Keratinocyte (primary cell): ENCODE results near the gene ZRSR2. TPM values are rescaled to one million over a fixed set of nuclear protein-coding genes. Genes with fewer than 3 reads are reported as not detected.

ENCODE experiments used
- DNase-seq: peaks from one replicate; pipeline ENCODE4 v3.0.0-alpha.2; 2011; ENCODE audit warnings: low read depth, missing footprints, low spot score
- FAIRE-seq: peaks from 2 replicates; lab custom pipeline; 2011; peaks lifted over from hg19 to GRCh38; lab: Jason Lieb, UNC
- H2AFZ ChIP-seq: 2 replicates; pipeline ENCODE4 v1.6.0; 2012; ENCODE audit warnings: low read length, control low read depth, inconsistent platforms; ENCODE audit not compliant: control insufficient read depth
- H3K27ac ChIP-seq: 2 replicates; pipeline ENCODE4 v1.5.1; 2011; ENCODE audit warnings: low read length; ENCODE audit not compliant: control insufficient read depth, insufficient read depth
- H3K27me3 ChIP-seq: 3 replicates; pipeline ENCODE4 v1.6.0; 2011; ENCODE audit warnings: low read length; ENCODE audit not compliant: control insufficient read depth, insufficient read depth; ENCODE audit errors: extremely low read depth
- H3K36me3 ChIP-seq, 2 experiments: 2 replicates in 1 of 2; 3 replicates in 1 of 2; pipeline ENCODE4 v1.5.1; 2011; ENCODE audit warnings: low read length in 2 of 2, mild to moderate bottlenecking in 1 of 2; ENCODE audit not compliant: control insufficient read depth in 2 of 2, insufficient read depth in 2 of 2; ENCODE audit errors: extremely low read depth in 1 of 2
- H3K4me1 ChIP-seq: 3 replicates; pipeline ENCODE4 v1.5.1; 2011; ENCODE audit warnings: low read length; ENCODE audit not compliant: control insufficient read depth, insufficient read depth; ENCODE audit errors: extremely low read depth
- H3K4me2 ChIP-seq: 3 replicates; pipeline ENCODE4 v1.6.0; 2011; ENCODE audit warnings: low read depth, low read length; ENCODE audit not compliant: control insufficient read depth, insufficient read depth; ENCODE audit errors: extremely low read depth
- H3K4me3 ChIP-seq, 3 experiments: fragments of 200-600 bp in 1 of 3; sonication (generic) in 1 of 3; 2 replicates in 2 of 3; 3 replicates in 1 of 3; pipeline ENCODE4 v1.5.1; 2011 to 2016; ENCODE audit warnings: low read length in 3 of 3, mild to moderate bottlenecking in 3 of 3, control low read depth in 2 of 3, inconsistent platforms in 1 of 3, low read depth in 1 of 3, mixed read lengths in 1 of 3, mixed run types in 1 of 3, moderate library complexity in 1 of 3; ENCODE audit not compliant: control insufficient read depth in 2 of 3, insufficient read depth in 2 of 3; ENCODE audit errors: extremely low read depth in 1 of 3
- H3K79me2 ChIP-seq: 2 replicates; pipeline ENCODE4 v1.6.0; 2012; ENCODE audit warnings: low read length; ENCODE audit not compliant: control insufficient read depth, insufficient read depth
- H3K9ac ChIP-seq: 3 replicates; pipeline ENCODE4 v1.6.0; 2011; ENCODE audit warnings: low read length; ENCODE audit not compliant: control insufficient read depth, insufficient read depth; ENCODE audit errors: extremely low read depth
- H3K9me1 ChIP-seq: 3 replicates; pipeline ENCODE4 v1.6.0; 2011; ENCODE audit warnings: low read length; ENCODE audit not compliant: control insufficient read depth, insufficient read depth; ENCODE audit errors: extremely low read depth
- H3K9me3 ChIP-seq: 2 replicates; pipeline ENCODE4 v1.5.1; 2012; ENCODE audit warnings: low read depth, low read length; ENCODE audit not compliant: control insufficient read depth
- H4K20me1 ChIP-seq: 3 replicates; pipeline ENCODE4 v1.6.0; 2011; ENCODE audit warnings: low read length; ENCODE audit not compliant: control insufficient read depth, insufficient read depth; ENCODE audit errors: extremely low read depth
- EZH2 ChIP-seq: IDR thresholded peaks from one replicate; pipeline ENCODE4 v1.6.1; 2012; ENCODE audit warnings: inconsistent platforms, mild to moderate bottlenecking, low read length, moderate library complexity
- dilution Hi-C: fragments of 300-500 bp; cut with MboI; formaldehyde crosslinking; loops from one replicate; pipeline ENCODE4 v1.7.0; 2020; ENCODE audit warnings: low sequenced_read_pairs; ENCODE audit not compliant: extremely low pct_ligation_motif_present
- polyA plus RNA-seq, 5 experiments: library from polyadenylated mRNA; depleted of rRNA in 3 of 5; stranded (reverse) in 3 of 5; stranded (forward) in 1 of 5; unstranded in 1 of 5; fragments of >200 nt; gene quantifications; 1 replicate in 1 of 5; 2 replicates in 3 of 5; 3 replicates in 1 of 5; pipeline versions ENCODE4 v1.2.1 to v1.2.3, GENCODE V29; 2011 to 2012; ENCODE audit warnings: missing spikeins in 2 of 5, low read depth in 1 of 5, low replicate concordance in 1 of 5
- TF ChIP-seq, protein P1 (sequence below), 3 experiments: IDR thresholded peaks in 1 of 3; conservative IDR thresholded peaks in 1 of 3; optimal IDR thresholded peaks in 1 of 3; 2 replicates in 2 of 3; 3 replicates in 1 of 3; pipeline versions ENCODE3 to v1.5.1; 2011; ENCODE audit warnings: low read length in 3 of 3, mild to moderate bottlenecking in 3 of 3, moderate library complexity in 2 of 3, control low read depth in 1 of 3, inconsistent platforms in 1 of 3; ENCODE audit not compliant: insufficient read depth in 2 of 3; ENCODE audit errors: extremely low read depth in 1 of 3

Gene ZRSR2
- polyA plus RNA-seq, 1 donor (not counting 4 experiments of a cell fraction or from before 2014, with no cell fraction given): 13.7 TPM

DNA sequence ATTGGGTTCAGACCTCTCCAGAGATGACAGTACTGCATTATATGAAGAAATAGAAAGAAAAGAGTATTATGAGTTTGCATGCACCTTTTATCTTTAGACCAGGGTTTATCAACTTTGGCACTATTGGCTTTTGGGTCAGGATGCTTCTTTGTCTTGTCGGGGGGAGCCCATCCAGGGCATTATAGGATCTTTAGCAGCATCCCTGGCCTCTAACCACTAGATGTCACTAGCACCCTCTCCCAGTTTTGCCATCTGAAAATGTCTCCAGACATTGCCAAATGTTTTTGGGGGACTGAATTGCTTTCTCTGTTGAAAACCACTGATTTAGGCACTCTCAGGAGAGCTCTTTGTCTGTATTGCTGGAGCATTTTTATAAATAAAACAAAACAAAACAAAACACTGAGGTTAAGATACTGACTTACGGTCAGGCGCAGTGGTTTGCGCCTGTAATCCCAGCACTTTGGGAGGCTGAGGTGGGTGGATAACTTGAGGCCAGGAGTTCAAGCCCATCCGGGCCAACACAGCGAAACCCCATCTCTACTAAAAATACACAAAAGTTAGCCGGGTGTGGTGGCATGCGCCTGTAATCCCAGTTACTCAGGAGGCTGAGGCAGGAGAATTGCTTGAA lies 28.6 kb upstream of the ZRSR2 start:
- dilution Hi-C loops: no loop called here
- Histone ChIP-seq H3K9me1 (no peaks in the 10 kb centered on the region), H4K20me1 (no peaks in the 10 kb centered on the region), H3K4me1 (no peaks in the 10 kb centered on the region), H3K79me2 (no peaks in the 10 kb centered on the region), H3K27me3 (no peaks in the 10 kb centered on the region), H3K9me3 (no peaks in the 10 kb centered on the region), H3K4me3 (no peak overlapping the region), H3K4me2 (no peak overlapping the region), H3K36me3 (no peaks in the 10 kb centered on the region), H3K9ac (no peak overlapping the region), H2AFZ (no peak overlapping the region), H3K27ac (no peak overlapping the region)
- TF ChIP-seq EZH2: no peak
- TF ChIP-seq, protein P1, sequence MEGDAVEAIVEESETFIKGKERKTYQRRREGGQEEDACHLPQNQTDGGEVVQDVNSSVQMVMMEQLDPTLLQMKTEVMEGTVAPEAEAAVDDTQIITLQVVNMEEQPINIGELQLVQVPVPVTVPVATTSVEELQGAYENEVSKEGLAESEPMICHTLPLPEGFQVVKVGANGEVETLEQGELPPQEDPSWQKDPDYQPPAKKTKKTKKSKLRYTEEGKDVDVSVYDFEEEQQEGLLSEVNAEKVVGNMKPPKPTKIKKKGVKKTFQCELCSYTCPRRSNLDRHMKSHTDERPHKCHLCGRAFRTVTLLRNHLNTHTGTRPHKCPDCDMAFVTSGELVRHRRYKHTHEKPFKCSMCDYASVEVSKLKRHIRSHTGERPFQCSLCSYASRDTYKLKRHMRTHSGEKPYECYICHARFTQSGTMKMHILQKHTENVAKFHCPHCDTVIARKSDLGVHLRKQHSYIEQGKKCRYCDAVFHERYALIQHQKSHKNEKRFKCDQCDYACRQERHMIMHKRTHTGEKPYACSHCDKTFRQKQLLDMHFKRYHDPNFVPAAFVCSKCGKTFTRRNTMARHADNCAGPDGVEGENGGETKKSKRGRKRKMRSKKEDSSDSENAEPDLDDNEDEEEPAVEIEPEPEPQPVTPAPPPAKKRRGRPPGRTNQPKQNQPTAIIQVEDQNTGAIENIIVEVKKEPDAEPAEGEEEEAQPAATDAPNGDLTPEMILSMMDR (optimal IDR thresholded peaks at IDR 0.05 in 1 of 3, IDR thresholded peaks at IDR 0.05 in 1 of 3, conservative IDR thresholded peaks at IDR 0.05 in 1 of 3; ENCODE audit: extremely low read depth in 1 of 3, insufficient read depth in 2 of 3, low read length in 3 of 3): peak; percentile 73 to 88 (median 74)
- FAIRE-seq (peak; percentile 70), DNase-seq (no peak)

DNA sequence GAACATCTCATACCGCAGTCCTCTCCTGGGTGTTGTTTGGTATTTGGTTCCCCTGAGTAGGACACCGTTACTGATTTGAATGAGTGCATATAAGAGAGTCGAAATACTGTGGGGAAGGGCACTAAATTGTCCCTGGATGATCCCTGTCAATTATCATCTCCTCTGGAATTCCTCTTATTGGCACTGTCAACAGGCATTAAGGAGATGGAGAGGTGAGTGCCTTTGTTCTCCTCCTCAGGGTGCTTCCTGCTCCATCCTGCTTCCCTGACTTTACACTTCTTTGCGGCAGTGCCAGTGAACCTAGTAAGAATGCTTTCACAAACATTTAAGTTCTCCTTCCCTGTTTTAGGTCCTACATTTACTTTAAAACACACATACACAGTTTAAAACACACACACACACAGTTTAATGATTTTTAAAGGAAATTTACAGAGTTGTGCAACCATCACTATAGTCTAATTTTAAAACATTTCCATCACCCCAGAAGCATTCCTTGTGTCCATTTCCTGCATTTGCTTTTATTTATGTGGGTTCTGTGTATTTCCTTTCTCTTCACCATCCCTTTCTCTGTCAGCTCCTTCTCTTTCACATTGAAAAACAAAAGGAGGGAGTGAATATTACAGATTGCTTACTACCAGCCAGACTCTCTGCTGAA lies 20.9 kb upstream of the ZRSR2 start:
- dilution Hi-C loops: no loop called here
- no peak for FAIRE-seq
- no peak overlapping the region for H3K4me2 ChIP-seq

More for the DNA sequence above, 20.9 kb upstream of the ZRSR2 start:
- DNase-seq: no peak
- H3K36me3 ChIP-seq: no peaks in the 10 kb centered on the region
- H2AFZ ChIP-seq: no peak overlapping the region
- H3K4me3 ChIP-seq: no peak overlapping the region
- TF ChIP-seq, protein P1 (optimal IDR thresholded peaks at IDR 0.05 in 1 of 3, IDR thresholded peaks at IDR 0.05 in 1 of 3, conservative IDR thresholded peaks at IDR 0.05 in 1 of 3; ENCODE audit: extremely low read depth in 1 of 3, insufficient read depth in 2 of 3, low read length in 3 of 3): no peak
- no peak for TF ChIP-seq EZH2
- no peaks in the 10 kb centered on the region for H3K9me3 ChIP-seq
- no peak overlapping the region for H3K9ac ChIP-seq
- H3K9me1 ChIP-seq: no peaks in the 10 kb centered on the region
- no peaks in the 10 kb centered on the region for H3K4me1 ChIP-seq
- no peak overlapping the region for H3K27ac ChIP-seq
- no peaks in the 10 kb centered on the region for H3K27me3 ChIP-seq
- no peaks in the 10 kb centered on the region for H3K79me2 ChIP-seq
- H4K20me1 ChIP-seq: no peaks in the 10 kb centered on the region
